GM10266 (cell line): ENCODE results near the gene FRMD3.

Source experiments
- DNase-seq: peaks from one replicate; pipeline ENCODE4 v3.0.0; 2012; ENCODE audit errors: extremely low spot score
- TF ChIP-seq, protein P1 (sequence below): IDR thresholded peaks from 2 replicates; pipeline ENCODE4 v1.5.1; 2012; ENCODE audit warnings: mild to moderate bottlenecking, low read depth; ENCODE audit not compliant: control insufficient read depth, insufficient read depth; ENCODE audit errors: missing control alignments

Gene FRMD3

DNA sequence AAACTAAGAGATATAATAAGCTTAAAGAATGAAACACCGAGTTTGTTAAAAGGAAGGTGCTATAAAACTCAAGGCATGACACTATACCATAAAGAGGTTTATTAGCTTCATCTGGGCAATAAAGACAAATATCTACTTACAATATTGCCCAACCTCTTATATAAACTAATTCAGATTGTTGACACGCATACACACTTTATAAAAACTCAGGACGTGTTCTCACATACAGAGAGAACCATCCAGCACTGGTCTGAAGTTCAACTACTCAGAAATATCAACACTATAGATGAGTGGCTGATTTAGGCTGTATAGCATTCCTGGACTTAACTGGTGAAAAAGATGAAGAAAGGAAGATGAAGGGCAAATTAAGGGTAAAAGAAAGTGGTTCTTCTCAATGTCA, 81.2 kb downstream of the FRMD3 start:
- no peak for DNase-seq
- TF ChIP-seq, protein P1, sequence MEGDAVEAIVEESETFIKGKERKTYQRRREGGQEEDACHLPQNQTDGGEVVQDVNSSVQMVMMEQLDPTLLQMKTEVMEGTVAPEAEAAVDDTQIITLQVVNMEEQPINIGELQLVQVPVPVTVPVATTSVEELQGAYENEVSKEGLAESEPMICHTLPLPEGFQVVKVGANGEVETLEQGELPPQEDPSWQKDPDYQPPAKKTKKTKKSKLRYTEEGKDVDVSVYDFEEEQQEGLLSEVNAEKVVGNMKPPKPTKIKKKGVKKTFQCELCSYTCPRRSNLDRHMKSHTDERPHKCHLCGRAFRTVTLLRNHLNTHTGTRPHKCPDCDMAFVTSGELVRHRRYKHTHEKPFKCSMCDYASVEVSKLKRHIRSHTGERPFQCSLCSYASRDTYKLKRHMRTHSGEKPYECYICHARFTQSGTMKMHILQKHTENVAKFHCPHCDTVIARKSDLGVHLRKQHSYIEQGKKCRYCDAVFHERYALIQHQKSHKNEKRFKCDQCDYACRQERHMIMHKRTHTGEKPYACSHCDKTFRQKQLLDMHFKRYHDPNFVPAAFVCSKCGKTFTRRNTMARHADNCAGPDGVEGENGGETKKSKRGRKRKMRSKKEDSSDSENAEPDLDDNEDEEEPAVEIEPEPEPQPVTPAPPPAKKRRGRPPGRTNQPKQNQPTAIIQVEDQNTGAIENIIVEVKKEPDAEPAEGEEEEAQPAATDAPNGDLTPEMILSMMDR, result no peak

DNA sequence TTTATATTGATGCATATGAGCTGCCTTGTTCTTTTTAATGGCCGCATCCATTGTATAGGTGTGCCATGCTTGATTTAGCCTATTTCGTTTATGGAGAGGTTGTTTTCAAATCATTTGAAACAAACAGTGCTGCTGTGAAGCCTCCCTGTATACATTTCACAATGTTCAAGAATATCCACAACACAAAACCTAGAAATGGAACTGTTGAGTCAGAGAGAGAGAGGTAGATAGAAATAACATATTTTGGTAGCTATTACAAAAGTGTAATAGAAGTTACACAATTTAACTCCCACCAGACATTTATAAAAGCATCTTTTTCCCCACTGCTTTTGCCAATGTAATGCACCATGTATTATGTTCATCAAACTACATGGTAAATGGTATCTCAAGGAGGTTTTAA, 82.0 kb downstream of the FRMD3 start:
- TF ChIP-seq, protein P1, result no peak
- no peak for DNase-seq

DNA sequence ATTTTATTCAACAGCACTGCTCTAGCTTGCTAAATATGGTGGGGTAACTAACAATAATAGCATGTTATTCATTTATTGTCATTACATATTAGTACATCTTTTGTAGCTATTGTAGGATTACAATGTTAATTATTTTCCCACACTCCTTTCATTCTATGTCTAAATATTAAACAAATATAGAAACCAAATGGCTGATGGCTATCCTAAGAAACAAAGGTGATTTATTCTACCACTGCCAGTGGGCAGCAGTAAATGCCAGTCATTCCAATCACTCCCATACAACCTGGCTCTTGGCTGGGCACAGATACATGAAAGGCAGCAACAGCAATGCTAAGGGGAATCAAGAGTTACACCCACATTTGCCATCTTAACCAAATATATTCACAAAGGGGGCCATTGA, 84.1 kb downstream of the FRMD3 start:
- no peak for DNase-seq
- TF ChIP-seq, protein P1, result no peak

DNA sequence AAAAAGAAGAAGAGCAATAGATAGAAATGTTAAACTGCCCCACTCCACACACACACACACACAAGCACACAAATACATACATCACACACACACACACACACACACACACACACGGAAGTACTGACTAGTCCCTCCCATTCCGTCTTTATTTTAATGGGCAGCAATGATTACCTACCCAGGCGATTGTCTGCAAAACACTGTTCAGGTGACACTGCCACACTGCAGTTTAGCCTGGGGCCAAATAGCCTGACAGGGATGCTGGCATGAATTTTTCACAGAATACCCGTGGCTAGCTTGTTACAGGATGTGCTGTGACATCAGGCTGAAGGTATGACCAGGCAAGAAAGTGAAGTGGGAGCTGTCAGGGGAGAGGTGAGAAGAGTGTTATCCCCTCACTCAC, 86.9 kb downstream of the FRMD3 start:
- no peak for DNase-seq
- TF ChIP-seq, protein P1, result no peak

DNA sequence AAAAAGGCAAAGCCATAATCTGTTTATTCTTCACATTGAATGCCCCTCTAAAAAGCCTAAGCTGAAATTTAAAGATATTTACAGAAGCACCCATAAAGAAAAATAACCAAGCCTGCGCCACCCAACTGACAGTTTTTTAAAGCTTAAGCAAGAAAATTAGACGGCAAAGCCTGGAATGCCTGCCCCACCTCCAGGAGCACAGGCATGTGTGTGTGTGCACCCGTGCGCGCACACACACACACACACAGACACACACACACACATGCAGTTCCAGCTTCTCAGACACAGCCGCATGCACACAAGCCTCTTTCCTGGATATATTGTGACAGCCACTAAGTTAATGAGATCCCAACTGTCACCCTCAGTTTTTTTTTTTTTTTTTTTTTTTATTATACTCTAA, 88.2 kb downstream of the FRMD3 start:
- DNase-seq, result no peak
- TF ChIP-seq, protein P1, result no peak

DNA sequence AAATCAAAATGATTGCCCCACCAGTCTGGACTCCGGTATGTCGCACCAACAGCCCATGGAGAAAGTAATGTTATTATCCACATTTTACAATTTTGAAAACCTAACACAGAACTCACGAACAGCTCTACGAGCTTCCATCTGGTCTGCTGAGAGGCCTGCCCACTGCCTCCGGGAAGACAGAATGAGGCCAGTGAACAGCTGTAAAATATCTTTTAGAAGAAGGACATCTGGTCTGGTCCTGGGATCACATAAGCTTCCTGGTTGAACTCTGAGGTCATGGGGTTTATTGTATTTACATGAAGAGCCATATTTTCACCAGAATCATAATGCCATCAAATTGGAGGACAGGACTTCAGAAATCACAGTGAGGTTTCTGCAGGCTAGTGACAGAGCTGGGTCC, 89.0 kb downstream of the FRMD3 start:
- TF ChIP-seq, protein P1, result no peak
- no peak for DNase-seq

DNA sequence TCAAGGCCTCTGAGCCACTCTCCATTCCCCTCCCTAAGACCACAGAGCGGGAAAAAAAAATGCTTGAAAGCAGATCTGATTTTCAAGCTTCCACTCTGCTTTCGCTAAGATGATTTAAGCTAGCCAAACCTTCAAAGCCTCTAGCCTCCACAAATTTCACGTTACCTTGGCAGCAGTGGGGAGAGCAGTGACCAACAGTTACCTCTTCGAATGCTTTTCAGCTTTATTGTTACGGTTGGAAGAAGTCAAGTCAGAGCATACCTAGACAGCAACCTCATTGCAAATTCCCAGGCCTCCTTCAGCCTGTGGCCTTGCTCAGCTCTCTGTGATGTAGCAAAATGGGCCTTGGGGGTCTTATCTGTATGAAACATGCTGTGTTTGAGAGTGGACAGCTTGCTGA, 89.6 kb downstream of the FRMD3 start:
- no peak for DNase-seq
- TF ChIP-seq, protein P1, result no peak
